ENCODE data around the gene MANEAL. TPM values are rescaled to one million over a fixed set of nuclear protein-coding genes. Genes with fewer than 3 reads are reported as not detected.

The MANEAL gene
- total and polyA plus RNA-seq, 8 donors = 4.3 to 11.2 (median 5.4) TPM

- H3K36me3 ChIP-seq = peaks cover 0 to 67% of the 10 kb centered on the region in 2 donors
- TF ChIP-seq CTCF (IDR thresholded peaks at IDR 0.05) = no peak
- H3K9me3 ChIP-seq = no peaks in the 10 kb centered on the region
- peaks cover 7 to 54% of the 10 kb centered on the region in 2 donors for H3K4me1 ChIP-seq
- DNase-seq = no peak
- no peak overlapping the region for H3K4me3 ChIP-seq
- H3K27me3 ChIP-seq = no peaks in the 10 kb centered on the region
- no peak for ATAC-seq
- intact Hi-C loops (cut with DNase I) = no loop called here
- no peak overlapping the region for H3K27ac ChIP-seq
Observed at GRCh38 chr1:37813529-37814145, 20.0 kb downstream of the MANEAL start.

- intact Hi-C loops (cut with DNase I) = no loop called here
- Histone ChIP-seq H3K4me1 (peaks cover 2 to 48% of the 10 kb centered on the region in 2 donors), H3K4me3 (no peak overlapping the region), H3K27ac (no peak overlapping the region), H3K9me3 (no peaks in the 10 kb centered on the region), H3K27me3 (no peaks in the 10 kb centered on the region), H3K36me3 (peaks cover 0 to 73% of the 10 kb centered on the region in 2 donors)
- no peak for DNase-seq
- no peak for ATAC-seq
- TF ChIP-seq CTCF (IDR thresholded peaks at IDR 0.05) = no peak
Observed at GRCh38 chr1:37814252-37814651, 20.6 kb downstream of the MANEAL start.

GRCh38 chr1:37817481-37817880 is 23.8 kb downstream of the MANEAL start:
- intact Hi-C loops (cut with DNase I) = no loop called here

GRCh38 chr1:37821481-37821880 is 27.8 kb downstream of the MANEAL start:
- DNase-seq (no peak), ATAC-seq (no peak)
- no peak overlapping the region for H3K4me3 ChIP-seq
- TF ChIP-seq CTCF (IDR thresholded peaks at IDR 0.05) = no peak
- intact Hi-C loops (cut with DNase I) = no loop called here
- no peak overlapping the region for H3K27ac ChIP-seq
- peaks cover 0 to 78% of the 10 kb centered on the region in 2 donors for H3K36me3 ChIP-seq
- H3K9me3 ChIP-seq = no peaks in the 10 kb centered on the region
- no peaks in the 10 kb centered on the region for H3K27me3 ChIP-seq
- peaks cover 0 to 38% of the 10 kb centered on the region in 2 donors for H3K4me1 ChIP-seq

More at GRCh38 chr1:37817481-37817880, 23.8 kb downstream of the MANEAL start:
- no peak for ATAC-seq
- no peaks in the 10 kb centered on the region for H3K9me3 ChIP-seq
- H3K4me3 ChIP-seq = no peak overlapping the region
- no peak overlapping the region for H3K27ac ChIP-seq
- DNase-seq = no peak
- peaks cover 0 to 97% of the 10 kb centered on the region in 2 donors for H3K36me3 ChIP-seq
- TF ChIP-seq CTCF (IDR thresholded peaks at IDR 0.05) = no peak
- peaks cover 0 to 22% of the 10 kb centered on the region in 2 donors for H3K4me1 ChIP-seq
- H3K27me3 ChIP-seq = no peaks in the 10 kb centered on the region

- no peak for DNase-seq
- Histone ChIP-seq H3K27me3 (no peaks in the 10 kb centered on the region), H3K9me3 (no peaks in the 10 kb centered on the region), H3K4me3 (no peak overlapping the region), H3K27ac (peak overlapping the region in 1 of 2 donors; percentile 77), H3K36me3 (peaks cover 0 to 68% of the 10 kb centered on the region in 2 donors), H3K4me1 (peaks cover 0 to 38% of the 10 kb centered on the region in 2 donors)
- TF ChIP-seq CTCF (IDR thresholded peaks at IDR 0.05) = no peak
- ATAC-seq = peak; percentile 34
- intact Hi-C loops (cut with DNase I) = no loop called here
Observed at GRCh38 chr1:37822906-37823815, 29.5 kb downstream of the MANEAL start.
